ENCODE results near the gene SUSD1. TPM values are rescaled to one million over a fixed set of nuclear protein-coding genes. Genes with fewer than 3 reads are reported as not detected.

Gene SUSD1
- total and polyA plus RNA-seq, 4 donors: 1.2 to 19.0 (median 3.2) TPM

DNA sequence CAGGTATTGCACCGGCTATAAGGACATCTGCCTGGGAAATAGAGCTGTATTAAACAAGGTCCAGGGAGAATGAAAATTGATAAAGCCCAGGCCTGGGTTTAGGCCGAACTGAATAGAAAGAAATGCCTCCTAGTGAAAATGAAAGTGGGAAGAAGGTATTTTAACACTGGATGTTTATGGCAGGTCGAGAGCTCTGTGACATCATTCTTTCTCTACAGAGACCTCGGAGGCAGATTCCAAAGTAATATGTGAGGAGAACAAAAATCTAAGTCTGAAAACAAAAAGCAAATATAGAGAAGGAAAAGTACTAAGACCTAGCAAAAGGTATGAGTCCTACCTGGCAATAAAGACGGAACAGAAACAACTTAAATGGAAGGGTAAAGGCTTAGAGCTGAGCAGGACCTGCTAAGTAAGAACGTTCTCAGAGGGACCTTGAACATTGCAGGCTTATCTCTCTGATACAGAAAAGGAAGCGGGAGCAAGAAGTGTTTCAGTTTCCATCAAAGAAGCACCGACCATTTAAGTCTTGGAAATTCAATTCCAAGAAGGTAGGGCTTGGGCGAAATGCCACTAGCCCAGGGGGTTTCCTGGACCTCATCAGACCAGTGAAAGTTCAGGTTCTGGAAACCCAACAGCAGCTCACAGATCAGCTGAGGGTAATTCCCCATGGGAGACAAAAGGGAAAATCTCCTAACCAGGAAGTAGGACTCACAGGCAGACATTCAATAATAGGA is 80.0 kb downstream of the SUSD1 start:
- 79% methylated on average over 9 of the region's 9 CpGs for WGBS
- no peaks in the 10 kb centered on the region for H3K4me1 ChIP-seq (ENCODE audit: control insufficient read depth in 4 of 4, insufficient read depth in 4 of 4, low read length in 3 of 4)
- no peaks in the 10 kb centered on the region for H3K27me3 ChIP-seq (ENCODE audit: control insufficient read depth in 4 of 4, insufficient read depth in 4 of 4, low read length in 3 of 4)
- no peak overlapping the region for H3K27ac ChIP-seq (ENCODE audit: low read depth in 1 of 2, low read length in 2 of 2)
- DNase-seq (ENCODE audit: low spot score): no peak
- no peaks in the 10 kb centered on the region for H3K36me3 ChIP-seq (ENCODE audit: control insufficient read depth in 4 of 4, insufficient read depth in 3 of 4, low read depth in 1 of 4, low read length in 3 of 4)
- H3K9me3 ChIP-seq (ENCODE audit: control insufficient read depth in 4 of 4, low read length in 3 of 4): no peaks in the 10 kb centered on the region
- no peak overlapping the region for H3K4me3 ChIP-seq (ENCODE audit: low read depth in 1 of 3, low read length in 3 of 3)
- TF ChIP-seq, protein P1, sequence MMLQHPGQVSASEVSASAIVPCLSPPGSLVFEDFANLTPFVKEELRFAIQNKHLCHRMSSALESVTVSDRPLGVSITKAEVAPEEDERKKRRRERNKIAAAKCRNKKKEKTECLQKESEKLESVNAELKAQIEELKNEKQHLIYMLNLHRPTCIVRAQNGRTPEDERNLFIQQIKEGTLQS (IDR thresholded peaks at IDR 0.05): no peak
- TF ChIP-seq GABPA (IDR thresholded peaks at IDR 0.05 in 1 of 2, conservative IDR thresholded peaks at IDR 0.05 in 1 of 2) (no peak), SP1 (IDR thresholded peaks at IDR 0.05) (no peak), RXRA (IDR thresholded peaks at IDR 0.05) (no peak), FOXA2 (IDR thresholded peaks at IDR 0.05) (no peak), HNF4G (IDR thresholded peaks at IDR 0.05) (no peak), TAF1 (conservative IDR thresholded peaks at IDR 0.05) (no peak)
- TF ChIP-seq, protein P2, sequence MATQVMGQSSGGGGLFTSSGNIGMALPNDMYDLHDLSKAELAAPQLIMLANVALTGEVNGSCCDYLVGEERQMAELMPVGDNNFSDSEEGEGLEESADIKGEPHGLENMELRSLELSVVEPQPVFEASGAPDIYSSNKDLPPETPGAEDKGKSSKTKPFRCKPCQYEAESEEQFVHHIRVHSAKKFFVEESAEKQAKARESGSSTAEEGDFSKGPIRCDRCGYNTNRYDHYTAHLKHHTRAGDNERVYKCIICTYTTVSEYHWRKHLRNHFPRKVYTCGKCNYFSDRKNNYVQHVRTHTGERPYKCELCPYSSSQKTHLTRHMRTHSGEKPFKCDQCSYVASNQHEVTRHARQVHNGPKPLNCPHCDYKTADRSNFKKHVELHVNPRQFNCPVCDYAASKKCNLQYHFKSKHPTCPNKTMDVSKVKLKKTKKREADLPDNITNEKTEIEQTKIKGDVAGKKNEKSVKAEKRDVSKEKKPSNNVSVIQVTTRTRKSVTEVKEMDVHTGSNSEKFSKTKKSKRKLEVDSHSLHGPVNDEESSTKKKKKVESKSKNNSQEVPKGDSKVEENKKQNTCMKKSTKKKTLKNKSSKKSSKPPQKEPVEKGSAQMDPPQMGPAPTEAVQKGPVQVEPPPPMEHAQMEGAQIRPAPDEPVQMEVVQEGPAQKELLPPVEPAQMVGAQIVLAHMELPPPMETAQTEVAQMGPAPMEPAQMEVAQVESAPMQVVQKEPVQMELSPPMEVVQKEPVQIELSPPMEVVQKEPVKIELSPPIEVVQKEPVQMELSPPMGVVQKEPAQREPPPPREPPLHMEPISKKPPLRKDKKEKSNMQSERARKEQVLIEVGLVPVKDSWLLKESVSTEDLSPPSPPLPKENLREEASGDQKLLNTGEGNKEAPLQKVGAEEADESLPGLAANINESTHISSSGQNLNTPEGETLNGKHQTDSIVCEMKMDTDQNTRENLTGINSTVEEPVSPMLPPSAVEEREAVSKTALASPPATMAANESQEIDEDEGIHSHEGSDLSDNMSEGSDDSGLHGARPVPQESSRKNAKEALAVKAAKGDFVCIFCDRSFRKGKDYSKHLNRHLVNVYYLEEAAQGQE (IDR thresholded peaks at IDR 0.05): no peak
- TF ChIP-seq, protein P3, sequence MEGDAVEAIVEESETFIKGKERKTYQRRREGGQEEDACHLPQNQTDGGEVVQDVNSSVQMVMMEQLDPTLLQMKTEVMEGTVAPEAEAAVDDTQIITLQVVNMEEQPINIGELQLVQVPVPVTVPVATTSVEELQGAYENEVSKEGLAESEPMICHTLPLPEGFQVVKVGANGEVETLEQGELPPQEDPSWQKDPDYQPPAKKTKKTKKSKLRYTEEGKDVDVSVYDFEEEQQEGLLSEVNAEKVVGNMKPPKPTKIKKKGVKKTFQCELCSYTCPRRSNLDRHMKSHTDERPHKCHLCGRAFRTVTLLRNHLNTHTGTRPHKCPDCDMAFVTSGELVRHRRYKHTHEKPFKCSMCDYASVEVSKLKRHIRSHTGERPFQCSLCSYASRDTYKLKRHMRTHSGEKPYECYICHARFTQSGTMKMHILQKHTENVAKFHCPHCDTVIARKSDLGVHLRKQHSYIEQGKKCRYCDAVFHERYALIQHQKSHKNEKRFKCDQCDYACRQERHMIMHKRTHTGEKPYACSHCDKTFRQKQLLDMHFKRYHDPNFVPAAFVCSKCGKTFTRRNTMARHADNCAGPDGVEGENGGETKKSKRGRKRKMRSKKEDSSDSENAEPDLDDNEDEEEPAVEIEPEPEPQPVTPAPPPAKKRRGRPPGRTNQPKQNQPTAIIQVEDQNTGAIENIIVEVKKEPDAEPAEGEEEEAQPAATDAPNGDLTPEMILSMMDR (IDR thresholded peaks at IDR 0.05; ENCODE audit: low read depth, low read length, missing input control): no peak
- H3K9ac ChIP-seq (ENCODE audit: low read depth in 1 of 2, low read length in 2 of 2): no peak overlapping the region

DNA sequence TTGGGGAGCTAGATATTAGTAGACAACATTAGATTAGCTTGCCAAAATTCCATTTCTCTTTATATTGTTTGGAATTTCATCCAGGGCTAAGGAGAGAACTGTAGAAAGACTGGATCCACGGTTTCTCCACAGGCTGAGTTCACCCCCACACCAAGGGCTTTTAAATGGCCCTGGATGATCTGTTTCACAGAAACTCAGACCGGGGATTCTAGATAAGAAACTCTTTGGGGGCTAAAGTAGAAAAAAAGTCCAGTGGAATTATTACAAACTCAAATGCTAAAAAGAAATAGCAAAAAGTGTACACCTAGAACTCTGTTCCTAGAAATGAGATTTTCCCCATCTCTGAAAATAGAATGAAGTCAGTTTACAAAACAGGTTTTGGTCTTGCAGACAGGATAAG is 80.9 kb downstream of the SUSD1 start:
- no peak for DNase-seq (ENCODE audit: low spot score)
- Histone ChIP-seq H3K4me3 (ENCODE audit: low read depth in 1 of 3, low read length in 3 of 3) (no peak overlapping the region), H3K9me3 (ENCODE audit: control insufficient read depth in 4 of 4, low read length in 3 of 4) (no peaks in the 10 kb centered on the region), H3K27ac (ENCODE audit: low read depth in 1 of 2, low read length in 2 of 2) (no peak overlapping the region), H3K4me1 (ENCODE audit: control insufficient read depth in 4 of 4, insufficient read depth in 4 of 4, low read length in 3 of 4) (no peaks in the 10 kb centered on the region), H3K27me3 (ENCODE audit: control insufficient read depth in 4 of 4, insufficient read depth in 4 of 4, low read length in 3 of 4) (no peaks in the 10 kb centered on the region), H3K36me3 (ENCODE audit: control insufficient read depth in 4 of 4, insufficient read depth in 3 of 4, low read depth in 1 of 4, low read length in 3 of 4) (no peaks in the 10 kb centered on the region), H3K9ac (ENCODE audit: low read depth in 1 of 2, low read length in 2 of 2) (no peak overlapping the region)
- 69% methylated on average over 2 of the region's 2 CpGs for WGBS
- no peak for TF ChIP-seq RAD21 (IDR thresholded peaks at IDR 0.05)
- TF ChIP-seq, protein P1 (IDR thresholded peaks at IDR 0.05): no peak
- no peak for TF ChIP-seq HNF4A (conservative IDR thresholded peaks at IDR 0.05)
- TF ChIP-seq JUND (IDR thresholded peaks at IDR 0.05): no peak
- TF ChIP-seq FOXA1 (IDR thresholded peaks at IDR 0.05): no peak
- TF ChIP-seq, protein P2 (IDR thresholded peaks at IDR 0.05): no peak
- TF ChIP-seq HNF4G (IDR thresholded peaks at IDR 0.05): no peak
- TF ChIP-seq, protein P4, sequence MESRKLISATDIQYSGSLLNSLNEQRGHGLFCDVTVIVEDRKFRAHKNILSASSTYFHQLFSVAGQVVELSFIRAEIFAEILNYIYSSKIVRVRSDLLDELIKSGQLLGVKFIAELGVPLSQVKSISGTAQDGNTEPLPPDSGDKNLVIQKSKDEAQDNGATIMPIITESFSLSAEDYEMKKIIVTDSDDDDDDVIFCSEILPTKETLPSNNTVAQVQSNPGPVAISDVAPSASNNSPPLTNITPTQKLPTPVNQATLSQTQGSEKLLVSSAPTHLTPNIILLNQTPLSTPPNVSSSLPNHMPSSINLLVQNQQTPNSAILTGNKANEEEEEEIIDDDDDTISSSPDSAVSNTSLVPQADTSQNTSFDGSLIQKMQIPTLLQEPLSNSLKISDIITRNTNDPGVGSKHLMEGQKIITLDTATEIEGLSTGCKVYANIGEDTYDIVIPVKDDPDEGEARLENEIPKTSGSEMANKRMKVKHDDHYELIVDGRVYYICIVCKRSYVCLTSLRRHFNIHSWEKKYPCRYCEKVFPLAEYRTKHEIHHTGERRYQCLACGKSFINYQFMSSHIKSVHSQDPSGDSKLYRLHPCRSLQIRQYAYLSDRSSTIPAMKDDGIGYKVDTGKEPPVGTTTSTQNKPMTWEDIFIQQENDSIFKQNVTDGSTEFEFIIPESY (IDR thresholded peaks at IDR 0.05): no peak
- TF ChIP-seq, protein P3 (IDR thresholded peaks at IDR 0.05; ENCODE audit: low read depth, low read length, missing input control): no peak
- TF ChIP-seq EGR1 (IDR thresholded peaks at IDR 0.05; ENCODE audit: low read depth in 2 of 2): no peak
- no peak for TF ChIP-seq GABPA (IDR thresholded peaks at IDR 0.05 in 1 of 2, conservative IDR thresholded peaks at IDR 0.05 in 1 of 2)
- TF ChIP-seq FOXA2 (IDR thresholded peaks at IDR 0.05): no peak
- TF ChIP-seq TAF1 (conservative IDR thresholded peaks at IDR 0.05): no peak
- no peak for TF ChIP-seq NR2F2 (IDR thresholded peaks at IDR 0.05)
- TF ChIP-seq SP1 (IDR thresholded peaks at IDR 0.05): no peak

All from liver (tissue), 9 donors.